ENCODE data around the gene CENPC.

CENPC gene

GRCh38 chr4:67581208-67581857 is 36.0 kb upstream of the CENPC start:
- no peaks in the 10 kb centered on the region for H3K36me3 ChIP-seq (replicated peaks)
- in situ Hi-C loops (cut with HindIII; ENCODE audit: low pct_ligation_motif_present, low sequenced_read_pairs), result no loop called here
- no peak for TF ChIP-seq CTCF (IDR thresholded peaks at IDR 0.05; ENCODE audit: low read depth, low read length, missing control alignments)
- DNase-seq, result no peak
- H3K27me3 ChIP-seq (replicated peaks), result no peaks in the 10 kb centered on the region
- no peak overlapping the region for H3K27ac ChIP-seq
- no peak overlapping the region for H3K4me3 ChIP-seq (ENCODE audit: low read depth, low read length)

GRCh38 chr4:67580577-67580976 is 35.3 kb upstream of the CENPC start:
- no peak overlapping the region for H3K27ac ChIP-seq
- in situ Hi-C loops (cut with HindIII; ENCODE audit: low pct_ligation_motif_present, low sequenced_read_pairs), result no loop called here
- H3K36me3 ChIP-seq (replicated peaks), result no peaks in the 10 kb centered on the region
- H3K4me3 ChIP-seq (ENCODE audit: low read depth, low read length), result no peak overlapping the region
- H3K27me3 ChIP-seq (replicated peaks), result no peaks in the 10 kb centered on the region
- TF ChIP-seq CTCF (IDR thresholded peaks at IDR 0.05; ENCODE audit: low read depth, low read length, missing control alignments), result no peak
- DNase-seq, result no peak

GRCh38 chr4:67576538-67576937 is 31.2 kb upstream of the CENPC start:
- TF ChIP-seq CTCF (IDR thresholded peaks at IDR 0.05; ENCODE audit: low read depth, low read length, missing control alignments), result no peak
- H3K36me3 ChIP-seq (replicated peaks), result no peaks in the 10 kb centered on the region
- no peak overlapping the region for H3K4me3 ChIP-seq (ENCODE audit: low read depth, low read length)
- H3K27me3 ChIP-seq (replicated peaks), result no peaks in the 10 kb centered on the region
- H3K27ac ChIP-seq, result no peak overlapping the region
- in situ Hi-C loops (cut with HindIII; ENCODE audit: low pct_ligation_motif_present, low sequenced_read_pairs), result no loop called here
- no peak for DNase-seq

- no peak for TF ChIP-seq CTCF (IDR thresholded peaks at IDR 0.05; ENCODE audit: low read depth, low read length, missing control alignments)
- no peaks in the 10 kb centered on the region for H3K36me3 ChIP-seq (replicated peaks)
- H3K27me3 ChIP-seq (replicated peaks), result no peaks in the 10 kb centered on the region
- no peak for DNase-seq
- in situ Hi-C loops (cut with HindIII; ENCODE audit: low pct_ligation_motif_present, low sequenced_read_pairs), result no loop called here
- no peak overlapping the region for H3K27ac ChIP-seq
- H3K4me3 ChIP-seq (ENCODE audit: low read depth, low read length), result no peak overlapping the region
Measured at GRCh38 chr4:67576059-67576466, 30.8 kb upstream of the CENPC start.

- TF ChIP-seq CTCF (IDR thresholded peaks at IDR 0.05; ENCODE audit: low read depth, low read length, missing control alignments), result no peak
- Histone ChIP-seq H3K27me3 (replicated peaks) (no peaks in the 10 kb centered on the region), H3K36me3 (replicated peaks) (no peaks in the 10 kb centered on the region), H3K27ac (no peak overlapping the region), H3K4me3 (ENCODE audit: low read depth, low read length) (no peak overlapping the region)
- in situ Hi-C loops (cut with HindIII; ENCODE audit: low pct_ligation_motif_present, low sequenced_read_pairs), result no loop called here
- DNase-seq, result no peak
Measured at GRCh38 chr4:67575232-67576058, 30.1 kb upstream of the CENPC start.
